ENCODE measurements around the gene NRXN2.
"Not testable (repeated sequence)": the region's sequence is repeated elsewhere in the genome, so short reads cannot be mapped to it uniquely, and the experiment has no call there.

The NRXN2 gene

GRCh38 chr11:64720640-64721358 is 2.2 kb downstream of the NRXN2 start:
- DNase-seq = no peak

- DNase-seq = no peak
Measured at GRCh38 chr11:64720167-64720566, 2.8 kb downstream of the NRXN2 start.

- DNase-seq = no peak
Measured at GRCh38 chr11:64719406-64719805, 3.6 kb downstream of the NRXN2 start.

- no peak for DNase-seq
Measured at GRCh38 chr11:64718780-64719124, 4.2 kb downstream of the NRXN2 start.

- DNase-seq = no peak
Measured at GRCh38 chr11:64718084-64718779, 4.8 kb downstream of the NRXN2 start.

- DNase-seq = no peak
Measured at GRCh38 chr11:64717268-64717578, 5.8 kb downstream of the NRXN2 start.

GRCh38 chr11:64716473-64717267 is 6.3 kb downstream of the NRXN2 start:
- no peak for DNase-seq

GRCh38 chr11:64715756-64716472 is 7.1 kb downstream of the NRXN2 start:
- DNase-seq = no peak

GRCh38 chr11:64715110-64715509 is 7.9 kb downstream of the NRXN2 start:
- no peak for DNase-seq

- no peak for DNase-seq
Measured at GRCh38 chr11:64714666-64715065, 8.3 kb downstream of the NRXN2 start.

- no peak for DNase-seq
Measured at GRCh38 chr11:64713781-64714363, 9.1 kb downstream of the NRXN2 start.

GRCh38 chr11:64713016-64713707 is 9.8 kb downstream of the NRXN2 start:
- peak; percentile 40 for DNase-seq

GRCh38 chr11:64712430-64713015 is 10.5 kb downstream of the NRXN2 start:
- no peak for DNase-seq

GRCh38 chr11:64711956-64712362 is 11.0 kb downstream of the NRXN2 start:
- no peak for DNase-seq

GRCh38 chr11:64711138-64711955 is 11.7 kb downstream of the NRXN2 start:
- DNase-seq = no peak

- peak; percentile 35 for DNase-seq
Measured at GRCh38 chr11:64710418-64711137, 12.4 kb downstream of the NRXN2 start.

- no peak for DNase-seq
Measured at GRCh38 chr11:64705501-64705900, 17.5 kb downstream of the NRXN2 start.

GRCh38 chr11:64703048-64703447 is 19.9 kb downstream of the NRXN2 start:
- no peak for DNase-seq

GRCh38 chr11:64701956-64702355 is 21.0 kb downstream of the NRXN2 start:
- not testable (repeated sequence) for DNase-seq

GRCh38 chr11:64698427-64698826 is 24.6 kb downstream of the NRXN2 start:
- DNase-seq = no peak

All from fibroblast of skin of abdomen (primary cell).